H1 (cell line): ENCODE data around the gene OLR1. TPM values are rescaled to one million over a fixed set of nuclear protein-coding genes. Genes with fewer than 3 reads are reported as not detected.

ENCODE experiments used
- CTCF ChIA-PET: fragments of 300-600 bp; sonication (Branson Sonifier 250); formaldehyde crosslinking; loops from one replicate; lab custom pipeline; 2021; ENCODE audit not compliant: partially characterized antibody; lab: Charles Lee
- POLR2A ChIA-PET: fragments of 300-600 bp; sonication (Branson Sonifier 250); formaldehyde crosslinking; loops from one replicate; lab custom pipeline; 2021; ENCODE audit warnings: inconsistent platforms; ENCODE audit not compliant: partially characterized antibody; lab: Charles Lee
- DNase-seq, 2 experiments: peaks; one replicate each; pipeline versions ENCODE4 v3.0.0 to v3.0.0-alpha.2; 2010 to 2022; ENCODE audit warnings: low spot score in 2 of 2, low read depth in 1 of 2, mixed read lengths in 1 of 2
- FAIRE-seq: peaks from 2 replicates; lab custom pipeline; 2011; peaks lifted over from hg19 to GRCh38; lab: Jason Lieb, UNC
- H2AFZ ChIP-seq: 2 replicates; pipeline ENCODE4 v1.8.1; 2012; ENCODE audit warnings: low read length, inconsistent platforms
- H2AK5ac ChIP-seq: 2 replicates; pipeline ENCODE4 v1.6.1; 2013; ENCODE audit warnings: low read depth, low read length
- H2BK120ac ChIP-seq: replicated peaks from 2 replicates; pipeline ENCODE3; 2013; ENCODE audit warnings: low read depth, low read length, inconsistent platforms
- H2BK12ac ChIP-seq: 2 replicates; pipeline ENCODE4 v1.6.1; 2013; ENCODE audit warnings: low read depth, low read length
- H2BK15ac ChIP-seq: 2 replicates; pipeline ENCODE4 v1.6.1; 2013; ENCODE audit warnings: low read length
- H2BK20ac ChIP-seq: 2 replicates; pipeline ENCODE4 v1.6.1; 2013; ENCODE audit warnings: low read length
- H2BK5ac ChIP-seq: 2 replicates; pipeline ENCODE4 v1.6.1; 2013; ENCODE audit warnings: low read depth, low read length
- H3K14ac ChIP-seq: 2 replicates; pipeline ENCODE4 v1.6.1; 2013; ENCODE audit warnings: inconsistent platforms; ENCODE audit not compliant: insufficient read length
- H3K18ac ChIP-seq: 2 replicates; pipeline ENCODE4 v1.6.1; 2013; ENCODE audit warnings: low read length; ENCODE audit errors: extremely low read depth
- H3K23ac ChIP-seq: 2 replicates; pipeline ENCODE4 v1.6.1; 2013; ENCODE audit warnings: inconsistent platforms; ENCODE audit not compliant: insufficient read length
- H3K23me2 ChIP-seq: 2 replicates; pipeline ENCODE4 v1.6.1; 2013; ENCODE audit warnings: low read depth, low read length
- H3K27ac ChIP-seq: 2 replicates; pipeline ENCODE4 v1.6.1; 2011; ENCODE audit warnings: low read depth, low read length, inconsistent platforms
- H3K27me3 ChIP-seq, 4 experiments: replicated peaks in 1 of 4; 1 replicate in 1 of 4; 2 replicates in 3 of 4; pipeline versions ENCODE4 v1.6.1 to v1.8.1; 2011 to 2013; ENCODE audit warnings: low read length in 3 of 4, mild to moderate bottlenecking in 3 of 4, inconsistent platforms in 2 of 4, mixed read lengths in 2 of 4, moderate library complexity in 1 of 4; ENCODE audit not compliant: control insufficient read depth in 3 of 4, insufficient read depth in 3 of 4; ENCODE audit errors: extremely low read depth in 1 of 4
- H3K36me3 ChIP-seq, 4 experiments: 2 replicates each; pipeline versions ENCODE4 v1.6.1 to v1.8.1; 2011 to 2013; ENCODE audit warnings: mild to moderate bottlenecking in 4 of 4, low read length in 3 of 4, moderate library complexity in 2 of 4, control low read depth in 1 of 4, inconsistent platforms in 1 of 4; ENCODE audit not compliant: insufficient read depth in 4 of 4, control insufficient read depth in 2 of 4
- H3K4ac ChIP-seq: replicated peaks from 2 replicates; pipeline ENCODE3; 2013; ENCODE audit warnings: low read length, low read depth, mixed read lengths, inconsistent platforms; ENCODE audit not compliant: insufficient read length
- H3K4me1 ChIP-seq, 4 experiments: replicated peaks in 1 of 4; 1 replicate in 1 of 4; 2 replicates in 3 of 4; pipeline versions ENCODE4 v1.6.1 to v1.8.1; 2011 to 2013; ENCODE audit warnings: low read length in 3 of 4, inconsistent platforms in 2 of 4, mixed read lengths in 1 of 4; ENCODE audit not compliant: insufficient read depth in 4 of 4, control insufficient read depth in 3 of 4
- H3K4me2 ChIP-seq, 2 experiments: 2 replicates each; pipeline versions ENCODE4 v1.6.1 to v1.8.1; 2011 to 2013; ENCODE audit warnings: low read depth in 2 of 2, low read length in 2 of 2, control low read depth in 1 of 2, inconsistent platforms in 1 of 2, mild to moderate bottlenecking in 1 of 2; ENCODE audit not compliant: insufficient read depth in 1 of 2
- H3K4me3 ChIP-seq, 4 experiments: fragments of 200-600, 300-600 bp in 1 of 4; sonication (generic), shearing (Covaris generic), sonication (Bioruptor Twin) in 1 of 4; 2 replicates each; pipeline versions ENCODE4 v1.5.1 to v1.8.1; 2011 to 2016; ENCODE audit warnings: low read length in 4 of 4, low read depth in 3 of 4, control low read depth in 2 of 4, inconsistent platforms in 2 of 4, mild to moderate bottlenecking in 2 of 4, mixed read lengths in 1 of 4, moderate library complexity in 1 of 4; ENCODE audit not compliant: insufficient read depth in 2 of 4; ENCODE audit errors: extremely low read depth in 1 of 4
- H3K56ac ChIP-seq: replicated peaks from 2 replicates; pipeline ENCODE3; 2013; ENCODE audit warnings: low read depth, mild to moderate bottlenecking, mixed read lengths, low read length, inconsistent platforms; ENCODE audit not compliant: insufficient read length
- H3K79me1 ChIP-seq: 2 replicates; pipeline ENCODE4 v1.6.1; 2013; ENCODE audit warnings: low read depth, low read length, control low read depth
- H3K79me2 ChIP-seq, 2 experiments: 2 replicates each; pipeline versions ENCODE4 v1.6.1 to v1.8.1; 2012 to 2013; ENCODE audit warnings: low read length in 2 of 2, mild to moderate bottlenecking in 2 of 2, inconsistent platforms in 1 of 2; ENCODE audit not compliant: insufficient read depth in 2 of 2, control insufficient read depth in 1 of 2
- H3K9ac ChIP-seq, 4 experiments: replicated peaks in 1 of 4; 1 replicate in 1 of 4; 2 replicates in 3 of 4; pipeline versions ENCODE4 v1.6.1 to v1.8.1; 2011 to 2013; ENCODE audit warnings: low read depth in 3 of 4, low read length in 3 of 4, control low read depth in 2 of 4, mild to moderate bottlenecking in 2 of 4, moderate library complexity in 2 of 4, inconsistent platforms in 1 of 4; ENCODE audit errors: extremely low read depth in 1 of 4
- H3K9me3 ChIP-seq, 2 experiments: 2 replicates each; pipeline versions ENCODE4 v1.6.1 to v1.8.1; 2012 to 2013; ENCODE audit warnings: mild to moderate bottlenecking in 2 of 2, moderate library complexity in 2 of 2, control low read depth in 1 of 2, inconsistent platforms in 1 of 2, low read depth in 1 of 2, low read length in 1 of 2, mixed read lengths in 1 of 2; ENCODE audit not compliant: insufficient read depth in 2 of 2
- H4K20me1 ChIP-seq, 2 experiments: replicated peaks in 1 of 2; 2 replicates each; pipeline versions ENCODE3 to v1.8.1; 2011 to 2013; ENCODE audit warnings: inconsistent platforms in 2 of 2, low read length in 2 of 2, mild to moderate bottlenecking in 1 of 2; ENCODE audit not compliant: insufficient read depth in 2 of 2, control insufficient read depth in 1 of 2
- H4K5ac ChIP-seq: 2 replicates; pipeline ENCODE4 v1.6.1; 2013; ENCODE audit warnings: low read length, low read depth, mixed read lengths, inconsistent platforms; ENCODE audit not compliant: insufficient read length
- H4K8ac ChIP-seq: 2 replicates; pipeline ENCODE4 v1.8.0; 2013; ENCODE audit warnings: mild to moderate bottlenecking, moderate library complexity, low read length, inconsistent platforms; ENCODE audit not compliant: insufficient read depth; ENCODE audit errors: extremely low read depth
- H4K91ac ChIP-seq: replicated peaks from 2 replicates; pipeline ENCODE3; 2013; ENCODE audit warnings: low read length, mixed read lengths, inconsistent platforms; ENCODE audit not compliant: insufficient read length
- CHD2 ChIP-seq: IDR thresholded peaks from 2 replicates; pipeline ENCODE4 v1.6.1; 2012; ENCODE audit warnings: low read length, improper control_type of control experiment
- CTBP2 ChIP-seq: IDR thresholded peaks from 2 replicates; pipeline ENCODE4 v1.7.0; 2011; ENCODE audit warnings: borderline replicate concordance, mild to moderate bottlenecking, moderate library complexity, mixed read lengths, low read length; ENCODE audit not compliant: insufficient read depth, insufficient read length
- EGR1 ChIP-seq: IDR thresholded peaks from 2 replicates; pipeline ENCODE4 v1.6.1; 2011; ENCODE audit warnings: low read depth, low read length, borderline replicate concordance
- JUN ChIP-seq: IDR thresholded peaks from 2 replicates; pipeline ENCODE4 v1.6.1; 2011; ENCODE audit warnings: low read depth, mild to moderate bottlenecking, improper control_type of control experiment, low read length
- MAFK ChIP-seq: IDR thresholded peaks from 2 replicates; pipeline ENCODE4 v1.6.1; 2012; ENCODE audit warnings: low read depth, mild to moderate bottlenecking, improper control_type of control experiment, low read length
- NRF1 ChIP-seq: IDR thresholded peaks from 2 replicates; pipeline ENCODE4 v1.6.1; 2011; ENCODE audit warnings: mild to moderate bottlenecking, low read depth, low read length, improper control_type of control experiment
- RBBP5 ChIP-seq: IDR thresholded peaks from 2 replicates; pipeline ENCODE4 v1.7.1; 2012; ENCODE audit warnings: low read depth, mild to moderate bottlenecking, inconsistent platforms, low read length, moderate library complexity, borderline replicate concordance
- RNF2 ChIP-seq: fragments of 200-900, 300-1000 bp; sonication (generic); IDR thresholded peaks from 2 replicates; pipeline ENCODE4 v1.7.1; 2016; ENCODE audit warnings: borderline replicate concordance, low read depth, mild to moderate bottlenecking, antibody characterized with exemption, low read length; ENCODE audit not compliant: poor library complexity, severe bottlenecking; ENCODE audit errors: missing control alignments
- TAF7 ChIP-seq: optimal IDR thresholded peaks from 2 replicates; pipeline ENCODE3; 2011; ENCODE audit warnings: low read depth, mild to moderate bottlenecking, inconsistent platforms, low read length, moderate library complexity, borderline replicate concordance
- TBP ChIP-seq: IDR thresholded peaks from 2 replicates; pipeline ENCODE4 v1.6.1; 2011; ENCODE audit warnings: low read depth, low read length, improper control_type of control experiment
- WGBS, 2 experiments: shearing (Covaris generic) in 1 of 2; methylation state at CpG; one replicate each; pipeline versions ENCODE4 v1.1.6 to v1.1.7; 2013 to 2015; ENCODE audit warnings: low lambda C conversion rate in 2 of 2, mixed read lengths in 2 of 2, inconsistent platforms in 1 of 2, low coverage in 1 of 2, missing lambda C conversion rate in 1 of 2; ENCODE audit not compliant: insufficient replicate concordance in 2 of 2, insufficient coverage in 1 of 2, insufficient read length in 1 of 2; ENCODE audit errors: extremely low coverage in 1 of 2, missing lambda C conversion rate in 1 of 2; 5-methylcytosine and 5-hydroxymethylcytosine counted together
- polyA plus RNA-seq, 7 experiments: library from polyadenylated mRNA; depleted of rRNA in 3 of 7; stranded (reverse) in 5 of 7; unstranded in 2 of 7; fragments of >200 nt in 5 of 7; fragments of 200-250 nt in 2 of 7; gene quantifications; 1 replicate in 5 of 7; 2 replicates in 1 of 7; 4 replicates in 1 of 7; pipeline versions ENCODE4 v1.2.1 to v1.2.3, GENCODE V29; 2011 to 2013; ENCODE audit warnings: missing spikeins in 2 of 7, mixed read lengths in 2 of 7
- total RNA-seq: library from RNA; stranded (reverse); fragmentation: NEBNext Ultra II Directional; extraction: Animal tissue kit (Norgen Biotek cat#: 25700); gene quantifications from 2 replicates; pipeline ENCODE4 v1.2.1, GENCODE V29; 2021
- TF ChIP-seq, protein P1 (sequence below): IDR thresholded peaks from 2 replicates; pipeline ENCODE4 v1.6.1; 2012; ENCODE audit warnings: low read length, inconsistent platforms

The OLR1 gene
- total and polyA plus RNA-seq, 2 of the 8 experiments (the other 6 are each of a cell fraction or from before 2014, with no cell fraction given), result not detected

DNA sequence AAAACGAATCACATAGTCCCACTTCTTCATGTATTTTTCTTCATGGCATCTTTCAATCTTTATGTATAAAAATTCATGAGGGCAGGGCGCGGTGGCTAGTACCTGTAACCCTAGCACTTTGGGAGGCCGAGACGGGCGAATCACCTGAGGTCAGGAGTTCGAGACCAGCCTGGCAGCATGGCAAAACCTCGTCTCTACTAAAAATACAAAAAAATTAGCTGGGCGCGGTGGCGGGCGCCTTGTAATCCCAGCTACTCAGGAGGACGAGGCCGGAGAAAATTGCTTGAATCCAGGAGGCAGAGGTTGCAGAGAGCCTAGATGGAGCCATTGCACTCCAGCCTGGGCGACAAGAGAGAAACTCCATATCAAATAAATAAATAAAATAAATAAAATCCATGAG lies 38.3 kb upstream of the OLR1 start:
- Histone ChIP-seq H3K27me3 (no peaks in the 10 kb centered on the region), H2AK5ac (no peak overlapping the region), H3K4me1 (peaks cover 0 to 6% (median 3%) of the 10 kb centered on the region in 4 experiments; a peak in 4 of 7 replicates), H4K5ac (no peak overlapping the region), H2BK15ac (no peak overlapping the region), H4K8ac (no peak overlapping the region), H2BK120ac (no peak overlapping the region), H2AFZ (no peak overlapping the region), H4K91ac (no peak overlapping the region), H3K23me2 (peaks cover 8% of the 10 kb centered on the region), H3K14ac (no peak overlapping the region), H3K79me2 (peaks cover 0 to 16% of the 10 kb centered on the region in 2 experiments; a peak in 3 of 4 replicates), H3K27ac (no peak overlapping the region), H3K23ac (no peak overlapping the region), H3K4me3 (no peak overlapping the region), H3K36me3 (no peaks in the 10 kb centered on the region), H3K4me2 (no peak overlapping the region), H3K18ac (no peak overlapping the region), H2BK5ac (no peak overlapping the region), H2BK20ac (no peak overlapping the region), H3K56ac (no peak overlapping the region), H2BK12ac (no peak overlapping the region), H4K20me1 (no peaks in the 10 kb centered on the region), H3K4ac (no peak overlapping the region), H3K9me3 (no peaks in the 10 kb centered on the region), H3K9ac (no peak overlapping the region), H3K79me1 (peaks cover 2% of the 10 kb centered on the region; the same call in 1 of the 2 replicates)
- WGBS, 2 experiments, result 89% methylated on average over 15 of the region's 15 CpGs; no CpG with 5 or more reads in 1 of the 2 experiments
- TF ChIP-seq, protein P1, sequence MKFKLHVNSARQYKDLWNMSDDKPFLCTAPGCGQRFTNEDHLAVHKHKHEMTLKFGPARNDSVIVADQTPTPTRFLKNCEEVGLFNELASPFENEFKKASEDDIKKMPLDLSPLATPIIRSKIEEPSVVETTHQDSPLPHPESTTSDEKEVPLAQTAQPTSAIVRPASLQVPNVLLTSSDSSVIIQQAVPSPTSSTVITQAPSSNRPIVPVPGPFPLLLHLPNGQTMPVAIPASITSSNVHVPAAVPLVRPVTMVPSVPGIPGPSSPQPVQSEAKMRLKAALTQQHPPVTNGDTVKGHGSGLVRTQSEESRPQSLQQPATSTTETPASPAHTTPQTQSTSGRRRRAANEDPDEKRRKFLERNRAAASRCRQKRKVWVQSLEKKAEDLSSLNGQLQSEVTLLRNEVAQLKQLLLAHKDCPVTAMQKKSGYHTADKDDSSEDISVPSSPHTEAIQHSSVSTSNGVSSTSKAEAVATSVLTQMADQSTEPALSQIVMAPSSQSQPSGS, result no peak
- no peak for TF ChIP-seq NRF1
- no peak for TF ChIP-seq RBBP5
- TF ChIP-seq MAFK, result no peak
- no peak for TF ChIP-seq TAF7
- TF ChIP-seq CHD2, result no peak
- TF ChIP-seq JUN, result no peak
- TF ChIP-seq TBP, result no peak
- TF ChIP-seq EGR1, result no peak
- TF ChIP-seq RNF2, result no peak
- no peak for TF ChIP-seq CTBP2
- FAIRE-seq (no peak), DNase-seq (no peak)
- CTCF ChIA-PET, result interaction anchor here (0.6 to 2.3 kb wide), 5 partner anchors 14 to 57 kb away, joined by 3 to 5 read pairs (median 5); no protein-coding TSS in a partner anchor
- POLR2A ChIA-PET, result no interaction called here
